ENCODE data around the gene INTS11.

INTS11 gene

GRCh38 chr1:1346501-1346890, 22.0 kb upstream of the INTS11 start:
- Histone ChIP-seq H3K9ac (no peak overlapping the region), H3K4me1 (no peaks in the 10 kb centered on the region), H3K4me2 (ENCODE audit: low read length) (no peak overlapping the region)

GRCh38 chr1:1345860-1346500, 21.5 kb upstream of the INTS11 start:
- H3K79me2 ChIP-seq, result peaks cover 22% of the 10 kb centered on the region
- H3K9ac ChIP-seq, result no peak overlapping the region
- no peaks in the 10 kb centered on the region for H3K27me3 ChIP-seq (ENCODE audit: control insufficient read depth, insufficient read depth, low read length)
- H3K4me3 ChIP-seq (ENCODE audit: low read depth, low read length), result no peak overlapping the region
- peak overlapping the region; percentile 35 for H3K4me2 ChIP-seq (ENCODE audit: low read length)
- no peak for TF ChIP-seq CTCF (IDR thresholded peaks at IDR 0.05)
- no peak overlapping the region for H3K27ac ChIP-seq
- no peaks in the 10 kb centered on the region for H3K36me3 ChIP-seq (ENCODE audit: control insufficient read depth, insufficient read depth, low read length)
- H3K9me3 ChIP-seq (ENCODE audit: control insufficient read depth, low read length), result no peaks in the 10 kb centered on the region
- H3K4me1 ChIP-seq, result no peaks in the 10 kb centered on the region
- no peak overlapping the region for H2AFZ ChIP-seq

More at GRCh38 chr1:1346501-1346890, 22.0 kb upstream of the INTS11 start:
- Histone ChIP-seq H3K9me3 (ENCODE audit: control insufficient read depth, low read length) (no peaks in the 10 kb centered on the region), H3K4me3 (ENCODE audit: low read depth, low read length) (no peak overlapping the region), H3K27ac (no peak overlapping the region), H2AFZ (no peak overlapping the region), H3K79me2 (peaks cover 22% of the 10 kb centered on the region), H3K36me3 (ENCODE audit: control insufficient read depth, insufficient read depth, low read length) (no peaks in the 10 kb centered on the region), H3K27me3 (ENCODE audit: control insufficient read depth, insufficient read depth, low read length) (no peaks in the 10 kb centered on the region)
- TF ChIP-seq CTCF (IDR thresholded peaks at IDR 0.05), result no peak

GRCh38 chr1:1345384-1345783, 20.9 kb upstream of the INTS11 start:
- H3K27me3 ChIP-seq (ENCODE audit: control insufficient read depth, insufficient read depth, low read length), result no peaks in the 10 kb centered on the region
- H3K9ac ChIP-seq, result no peak overlapping the region
- H3K36me3 ChIP-seq (ENCODE audit: control insufficient read depth, insufficient read depth, low read length), result no peaks in the 10 kb centered on the region
- peaks cover 22% of the 10 kb centered on the region for H3K79me2 ChIP-seq
- no peak for TF ChIP-seq CTCF (IDR thresholded peaks at IDR 0.05)
- no peak overlapping the region for H3K4me2 ChIP-seq (ENCODE audit: low read length)
- H3K4me1 ChIP-seq, result no peaks in the 10 kb centered on the region
- H3K27ac ChIP-seq, result no peak overlapping the region
- H3K9me3 ChIP-seq (ENCODE audit: control insufficient read depth, low read length), result no peaks in the 10 kb centered on the region
- no peak overlapping the region for H3K4me3 ChIP-seq (ENCODE audit: low read depth, low read length)
- no peak overlapping the region for H2AFZ ChIP-seq

- Histone ChIP-seq H2AFZ (no peak overlapping the region), H3K36me3 (ENCODE audit: control insufficient read depth, insufficient read depth, low read length) (no peaks in the 10 kb centered on the region), H3K27me3 (ENCODE audit: control insufficient read depth, insufficient read depth, low read length) (no peaks in the 10 kb centered on the region), H3K4me2 (ENCODE audit: low read length) (no peak overlapping the region), H3K27ac (no peak overlapping the region), H3K9me3 (ENCODE audit: control insufficient read depth, low read length) (no peaks in the 10 kb centered on the region), H3K9ac (no peak overlapping the region), H3K4me1 (no peaks in the 10 kb centered on the region), H3K79me2 (peaks cover 22% of the 10 kb centered on the region), H3K4me3 (ENCODE audit: low read depth, low read length) (no peak overlapping the region)
- TF ChIP-seq CTCF (IDR thresholded peaks at IDR 0.05), result peak; percentile 31
These were observed 20.3 kb upstream of the INTS11 start for GRCh38 chr1:1344655-1345361.

All from parathyroid adenoma (tissue), 2 donors.